Hematopoietic multipotent progenitor cell treated with erythropoietin and hydrocortisone succinate and interleukin-3 and kit ligand, for 6 days (in vitro differentiated cells): ENCODE measurements around the gene AKAP14.
"Not testable (repeated sequence)": the region's sequence is repeated elsewhere in the genome, so short reads cannot be mapped to it uniquely, and the experiment has no call there.

ENCODE experiments used
- DNase-seq: peaks from one replicate; pipeline ENCODE4 v3.0.0-alpha.2; 2015

AKAP14 gene

DNA sequence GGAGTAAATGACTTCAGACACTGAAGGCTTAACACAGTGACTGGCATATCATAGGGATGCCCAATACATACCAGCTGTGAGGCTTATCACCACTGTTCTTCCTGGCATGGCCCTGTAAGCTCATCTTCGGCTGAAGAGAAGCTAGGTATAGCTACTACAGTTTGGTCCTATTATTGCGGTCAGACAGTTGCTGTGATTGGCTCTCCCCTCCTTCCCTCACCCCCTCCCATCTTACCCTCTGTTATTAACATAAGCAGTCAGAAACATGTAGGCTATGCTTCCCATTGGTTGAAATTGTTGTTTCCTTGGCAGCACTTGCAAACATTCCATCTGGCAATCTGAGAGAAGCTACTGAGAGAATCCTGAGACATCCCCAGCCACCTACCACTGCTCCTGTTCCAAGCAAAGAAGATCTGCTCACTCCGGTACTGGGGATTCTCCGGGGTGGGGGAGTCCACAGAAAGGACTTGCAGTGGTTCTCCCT is at the start of gene AKAP14:
AKAP14 (plus strand) TSS at position 51 of the 484 bp plus-strand sequence. CDS start 7,331 bp downstream, outside the sequence.
- no peak for DNase-seq

- peak; percentile 98 for DNase-seq
These were observed 43.0 kb upstream of the AKAP14 start, which contains the start of gene UPF3B for GRCh38 chrX:119852382-119853353. Gene UPF3B (minus strand): TSS chrX:119852963. CDS start chrX:119852928, 35 bp downstream.

GRCh38 chrX:119853444-119853843 is 42.2 kb upstream of the AKAP14 start:
- DNase-seq = no peak

DNA sequence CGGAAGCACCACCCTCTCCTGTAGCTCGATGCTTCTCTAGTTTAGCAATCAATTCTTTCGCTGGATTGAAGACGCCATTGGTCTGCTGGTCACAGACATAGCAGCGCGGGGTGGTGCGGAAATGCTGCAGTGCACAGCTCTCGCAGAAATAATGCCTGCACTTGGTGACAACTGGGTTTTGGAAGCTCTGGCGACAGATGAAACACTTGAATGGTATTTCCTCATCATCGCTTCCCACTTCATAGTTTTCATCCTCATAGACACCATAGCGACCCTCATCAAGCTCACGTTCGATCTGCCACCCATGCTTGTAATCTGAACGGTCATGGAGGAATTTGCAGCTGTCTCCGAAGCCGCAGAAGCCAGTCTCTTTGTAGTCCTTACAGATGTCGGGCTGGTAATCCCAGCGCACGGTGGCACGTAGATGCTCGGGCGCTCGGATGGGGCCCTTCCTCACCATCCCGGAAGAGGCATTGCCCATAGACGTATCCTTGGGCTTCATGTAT is 25.0 kb upstream of the AKAP14 start:
- peak; percentile 50 for DNase-seq

DNA sequence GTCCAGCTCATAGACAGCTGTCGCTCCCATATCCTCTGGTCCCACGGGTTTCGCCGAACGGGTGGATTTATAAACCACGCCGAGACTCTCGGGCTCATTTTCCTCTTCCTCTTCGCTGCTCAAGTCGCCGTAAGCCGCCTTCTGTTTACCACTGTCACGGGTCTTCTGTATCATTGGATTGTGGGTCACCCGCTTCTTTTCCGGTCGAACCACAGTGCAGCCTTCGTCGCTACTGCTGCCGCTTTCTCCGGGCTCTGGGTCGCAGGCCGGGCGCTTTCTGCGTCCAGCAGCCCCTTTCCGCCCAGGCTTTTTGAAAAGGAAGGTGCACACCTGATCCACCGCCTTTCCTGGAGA is 24.5 kb upstream of the AKAP14 start:
- no peak for DNase-seq

DNA sequence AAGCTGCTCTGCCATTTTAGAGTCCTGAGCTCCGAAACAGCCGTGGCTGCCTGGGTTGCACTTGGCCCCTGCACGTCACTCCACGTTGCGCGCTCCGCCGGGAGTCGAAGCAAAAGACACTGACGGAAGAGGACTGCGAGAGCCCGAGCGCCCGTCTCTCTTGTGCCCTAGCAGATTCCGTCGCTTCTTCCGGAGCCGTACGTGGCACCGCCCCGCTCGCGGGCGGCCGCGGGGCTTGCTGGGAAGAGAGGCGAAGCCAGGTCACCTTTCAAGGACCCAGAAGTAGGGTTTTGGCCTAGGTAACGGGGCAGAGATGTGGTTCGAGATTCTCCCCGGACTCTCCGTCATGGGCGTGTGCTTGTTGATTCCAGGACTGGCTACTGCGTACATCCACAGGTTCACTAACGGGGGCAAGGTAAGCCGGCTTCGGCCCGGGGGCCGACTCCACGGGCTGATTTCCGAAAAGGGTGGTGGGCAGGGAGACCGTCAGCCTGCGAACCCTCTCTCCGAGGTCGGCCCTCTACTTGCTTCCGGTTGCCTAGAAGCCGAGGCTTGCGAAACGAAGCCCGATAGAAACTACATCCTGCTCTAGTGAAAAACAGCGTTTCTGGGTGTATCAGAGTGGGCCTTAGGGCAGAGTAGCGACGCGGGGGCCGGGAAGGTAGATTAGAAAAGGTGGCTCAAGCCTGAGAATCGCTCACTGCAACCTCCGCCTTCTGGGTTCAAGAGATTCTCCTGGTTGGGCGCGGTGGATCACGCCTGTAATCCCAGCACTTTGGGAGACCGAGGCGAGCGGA is 23.9 kb upstream of the AKAP14 start, which contains the start of the genes NDUFA1 and RNF113A:
NDUFA1 (plus strand) TSS at position 234 of the 797 bp plus-strand sequence; CDS start at position 314, 80 bp downstream.
RNF113A (minus strand) TSS at position 135 of the 797 bp plus-strand sequence; CDS start at position 15, 120 bp downstream.
- peak; percentile 91 for DNase-seq

GRCh38 chrX:119878740-119879139 is 17.0 kb upstream of the AKAP14 start:
- DNase-seq = no peak

GRCh38 chrX:119880076-119880475 is 15.6 kb upstream of the AKAP14 start:
- DNase-seq = no peak

GRCh38 chrX:119880552-119881437 is 14.9 kb upstream of the AKAP14 start:
- peak; percentile 78 for DNase-seq

GRCh38 chrX:119885554-119886428 is 9.9 kb upstream of the AKAP14 start:
- DNase-seq = peak; percentile 15

GRCh38 chrX:119887721-119888425 is 7.8 kb upstream of the AKAP14 start:
- DNase-seq = peak; percentile 73

GRCh38 chrX:119890626-119891025 is 5.1 kb upstream of the AKAP14 start:
- DNase-seq = not testable (repeated sequence)

GRCh38 chrX:119891961-119892692 is 3.6 kb upstream of the AKAP14 start:
- DNase-seq = not testable (repeated sequence)

GRCh38 chrX:119899125-119899524 is 3.4 kb downstream of the AKAP14 start:
- DNase-seq = no peak

DNA sequence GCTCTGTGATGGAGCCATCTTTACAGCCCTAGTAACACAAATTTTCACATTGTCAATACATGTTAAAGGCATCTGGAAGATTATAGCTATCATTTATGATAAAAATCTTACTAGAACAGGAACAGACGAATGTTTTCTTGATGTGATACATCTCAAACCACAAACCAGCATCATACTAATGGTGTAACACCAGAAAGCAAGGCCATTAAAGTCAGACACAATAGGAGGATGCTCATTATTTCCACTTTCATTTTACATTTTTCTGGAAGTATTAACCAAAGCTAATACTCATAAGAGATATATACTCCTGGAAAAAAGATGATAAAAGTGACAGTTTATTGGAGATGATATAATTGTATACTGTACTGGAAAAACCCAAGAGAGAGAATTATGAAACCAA is 5.3 kb downstream of the AKAP14 start:
- DNase-seq = no peak

DNA sequence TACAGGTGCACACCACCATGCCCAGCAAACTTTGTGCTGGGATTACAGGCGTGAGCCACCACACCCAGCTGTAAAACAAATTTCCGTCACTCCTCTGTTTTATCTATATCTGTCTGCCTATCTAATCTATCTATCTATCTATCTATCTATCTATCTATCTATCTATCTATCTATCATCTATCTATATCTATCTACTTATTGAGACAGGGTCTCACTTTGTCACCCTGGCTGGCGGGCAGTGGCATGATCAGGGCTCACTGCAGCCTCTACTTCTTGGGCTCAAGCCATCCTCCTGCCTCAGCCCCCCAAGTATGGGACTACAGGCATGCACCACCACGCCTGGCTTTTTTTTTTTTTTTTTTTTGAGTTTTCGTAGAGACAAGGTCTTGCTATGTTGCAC is 20.6 kb downstream of the AKAP14 start:
- DNase-seq = no peak

DNA sequence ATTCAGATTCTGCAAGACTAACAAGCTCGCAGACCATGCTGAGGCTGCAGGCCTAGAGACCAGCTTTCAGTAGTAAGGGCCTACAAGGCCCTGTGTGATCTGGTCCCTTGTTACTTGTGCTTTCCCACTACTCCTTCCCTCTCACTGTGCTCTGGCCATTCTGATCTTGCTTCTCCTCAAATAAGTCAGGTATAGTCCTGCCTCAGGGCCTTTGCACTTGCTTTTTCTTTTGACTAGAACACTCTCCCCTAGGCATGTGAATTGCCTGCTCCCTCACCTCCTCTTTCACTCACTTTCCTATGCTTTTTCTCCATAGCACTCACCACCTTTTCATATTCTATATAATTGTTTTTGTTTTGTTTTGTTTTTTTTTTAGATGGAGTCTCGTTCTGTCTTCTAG is 22.2 kb downstream of the AKAP14 start:
- no peak for DNase-seq

DNA sequence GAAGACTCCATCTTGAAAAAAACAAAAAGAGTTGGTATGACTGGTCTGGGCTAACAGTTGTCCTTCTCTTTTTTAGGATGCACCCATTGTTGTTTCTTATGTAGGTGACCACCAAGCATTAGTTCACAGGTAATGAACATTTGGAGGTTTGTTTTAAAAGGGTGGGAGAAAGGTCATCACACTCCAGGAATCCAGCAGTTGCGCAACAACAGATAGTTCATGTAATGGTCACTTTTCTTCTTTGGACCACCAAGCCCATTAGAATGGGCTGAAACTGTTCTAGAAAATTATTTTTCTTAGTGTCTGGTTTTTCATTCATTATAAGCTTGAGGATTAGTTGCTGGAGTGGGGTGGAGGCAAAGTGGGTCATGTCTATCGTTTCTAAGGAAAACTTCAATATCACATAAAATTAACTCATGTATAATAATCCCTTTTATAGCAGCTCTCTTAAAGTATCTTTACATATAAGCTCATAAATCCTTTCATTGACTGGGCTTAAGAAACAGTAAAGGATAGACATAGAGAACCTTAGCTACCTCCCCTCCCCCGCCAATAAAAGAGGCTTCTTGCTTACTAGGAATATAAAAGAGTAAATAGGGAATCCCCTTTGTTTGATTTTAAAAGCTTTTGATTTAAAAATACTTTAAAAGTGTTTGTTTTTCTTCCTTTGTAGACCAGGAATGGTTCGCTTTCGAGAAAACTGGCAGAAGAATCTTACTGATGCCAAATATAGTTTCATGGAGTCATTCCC is 24.3 kb downstream of the AKAP14 start:
- no peak for DNase-seq

DNA sequence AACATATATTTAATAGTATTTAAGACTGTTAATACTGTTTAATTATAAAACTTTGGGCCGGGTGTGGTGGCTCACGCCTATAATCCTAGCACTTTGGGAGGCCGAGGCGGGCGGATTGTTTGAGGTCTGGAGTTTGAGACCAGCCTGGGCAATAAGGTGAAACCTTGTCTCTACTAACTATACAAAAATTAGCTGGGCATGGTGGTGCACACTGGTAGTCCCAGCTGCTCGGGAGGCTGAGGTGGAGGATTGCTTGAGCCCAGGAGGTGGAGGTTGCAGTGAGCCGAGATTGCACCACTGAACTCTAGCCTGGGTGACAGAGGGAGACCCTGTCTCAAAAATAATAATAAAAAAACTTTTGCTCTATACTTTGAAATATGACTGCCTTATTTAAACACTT is 26.7 kb downstream of the AKAP14 start:
- DNase-seq = not testable (repeated sequence)
